Heart right ventricle (tissue), 16 donors: ENCODE results near the gene KL. TPM values are rescaled to one million over a fixed set of nuclear protein-coding genes. Genes with fewer than 3 reads are reported as not detected.
A peak's percentile ranks its signal among the peaks of the same experiment; 100 is the strongest.

Experiments
- ATAC-seq, 8 donors: fragments of 200-7000 bp; cut with Tn5 transposase; one replicate each; pipeline ENCODE4 v1.9.1; 2020; ENCODE audit warnings: mild to moderate bottlenecking in 8 of 8, moderate library complexity in 8 of 8, moderate number of reproducible peaks in 1 of 8
- DNase-seq, 2 donors: peaks; one replicate each; pipeline ENCODE4 v3.0.0-alpha.2; 2020
- H3K27ac ChIP-seq, 10 donors: fragments of 200-600 bp; sonication (generic) in 2 of 10; one replicate each; pipeline versions ENCODE4 v1.5.0 to v1.8.0; 2020 to 2022; ENCODE audit warnings: mild to moderate bottlenecking in 3 of 10
- H3K27me3 ChIP-seq, 7 donors: fragments of 200-600 bp; one replicate each; pipeline ENCODE4 v1.8.0; 2021 to 2022; ENCODE audit warnings: mild to moderate bottlenecking in 2 of 7
- H3K36me3 ChIP-seq, 9 donors: fragments of 200-600 bp; sonication (generic) in 1 of 9; one replicate each; pipeline versions ENCODE4 v1.5.0 to v1.8.0; 2020 to 2022; ENCODE audit warnings: mild to moderate bottlenecking in 2 of 9
- H3K4me1 ChIP-seq, 9 donors: fragments of 200-600 bp; sonication (generic) in 1 of 9; one replicate each; pipeline versions ENCODE4 v1.5.0 to v1.8.0; 2020 to 2022; ENCODE audit warnings: mild to moderate bottlenecking in 4 of 9
- H3K4me3 ChIP-seq, 10 donors: fragments of 200-600 bp; sonication (generic) in 2 of 10; one replicate each; pipeline versions ENCODE4 v1.5.0 to v1.8.0; 2020 to 2022; ENCODE audit warnings: mild to moderate bottlenecking in 7 of 10, moderate library complexity in 2 of 10
- H3K9me3 ChIP-seq, 11 donors: fragments of 200-600 bp in 10 of 11; sonication (generic) in 2 of 11; one replicate each; pipeline versions ENCODE4 v1.5.0 to v1.8.0; 2013 to 2022; ENCODE audit warnings: mild to moderate bottlenecking in 2 of 11, control low read depth in 1 of 11, moderate library complexity in 1 of 11
- CTCF ChIP-seq, 9 donors: fragments of 200-600 bp; sonication (generic) in 2 of 9; IDR thresholded peaks; one replicate each; pipeline versions ENCODE4 v1.5.0 to v1.8.0; 2021 to 2022; ENCODE audit warnings: antibody characterized with exemption in 9 of 9, mild to moderate bottlenecking in 5 of 9, moderate library complexity in 1 of 9
- WGBS, 2 donors: extraction: QIAGEN DNeasy Blood & Tissue Kit; methylation state at CpG; one replicate each; pipeline ENCODE4 v1.1.7; 2013; ENCODE audit warnings: inconsistent platforms in 1 of 2; 5-methylcytosine and 5-hydroxymethylcytosine counted together
- intact Hi-C, 10 donors: fragments of 100-400 bp; cut with DNase I; formaldehyde crosslinking; loops; one replicate each; pipeline versions ENCODE4 v1.11.1 to v1.14.2; 2022
- polyA plus RNA-seq, 2 donors: library from polyadenylated mRNA; stranded (reverse); fragments of 200-250 nt; gene quantifications; one replicate each; pipeline ENCODE4 v1.2.3, GENCODE V29; 2013
- total RNA-seq, 10 donors: library from RNA; stranded (reverse); fragmentation: NEBNext Ultra II Directional in 3 of 10; extraction: Animal tissue kit (Norgen Biotek cat#: 25700) in 3 of 10; gene quantifications; one replicate each; pipeline versions ENCODE4 v1.2.1 to v1.2.4, GENCODE V29; 2021 to 2023
- donor health status: Arrhythmogenic right ventricular cardiomyopathy.
- donor health status: ischemic (EF 13 %, LVEDD 7.1; RV severe dilation, severe dysfunction).
- donor health status: healthy with polysubstance abuse.
- donor health status: DM: no; HTN: yes; CAD: no.
- donor health status: DM: no; HTN: no; CAD: no.
- donor health status: ischemic (EF 25% LVEDD 6.9; RV normal size, moderate dysfunction).
- donor health status: ischemic (EF 25% LVEDD 5.7; RV mildly dilated, moderate dysfunction).
- donor health status: healthy.
- donor health status: DM: yes; HTN: yes; CAD: no.
- donor health status: Ischemic cardiomyopathy.
- donor health status: ischemic (EF 35%, LVEDD 5.7; RV mildly dilated, moderate dysfunction).
- donor health status: nonischemic (EF 11% LVEDD 7.7; RV severe dilation, severe dysfunction).
- donor health status: DM: yes; HTN: yes; CAD: no.
- donor health status: PGD.
- donor health status: ischemic (EF 29% LVEDD 5.4; RV normal size, mild dysfunction).
- donor health status: nonischemic (EF 23%, LVEDD 6.1; RV moderate dilation, normal function).

KL gene
- total and polyA plus RNA-seq, 12 donors, result 0.80 to 2.7 (median 1.3) TPM

GRCh38 chr13:32968793-32969192, 47.4 kb upstream of the KL start:
- no peak for TF ChIP-seq CTCF (IDR thresholded peaks at IDR 0.05)
- H3K27ac ChIP-seq, result peak overlapping the region in 9 of 10 donors; percentile 27 to 90 (median 79)
- no peaks in the 10 kb centered on the region for H3K27me3 ChIP-seq
- intact Hi-C loops, result loop anchor here in 1 of 10 donors (5.0 kb wide), 1 partner anchor 39 kb away; no protein-coding TSS in a partner anchor
- H3K4me1 ChIP-seq, result peaks cover 0 to 28% (median 18%) of the 10 kb centered on the region in 9 donors
- no peak overlapping the region for H3K4me3 ChIP-seq
- H3K36me3 ChIP-seq, result no peaks in the 10 kb centered on the region
- no peaks in the 10 kb centered on the region for H3K9me3 ChIP-seq
- WGBS, 2 donors, result 41 to 87% methylated on average over 3 of the region's 3 CpGs
- ATAC-seq (no peak), DNase-seq (no peak)

- H3K4me1 ChIP-seq, result peaks cover 0 to 28% (median 18%) of the 10 kb centered on the region in 9 donors
- DNase-seq (peak in 1 of 2 donors; percentile 29), ATAC-seq (peak in 7 of 8 donors; percentile 78 to 88 (median 84))
- H3K4me3 ChIP-seq, result peak overlapping the region in 7 of 10 donors; percentile 12 to 40 (median 33)
- no peaks in the 10 kb centered on the region for H3K9me3 ChIP-seq
- no peak for TF ChIP-seq CTCF (IDR thresholded peaks at IDR 0.05)
- H3K27ac ChIP-seq, result peak overlapping the region; percentile 27 to 90 (median 78)
- intact Hi-C loops, result loop anchor here in 1 of 10 donors (5.0 kb wide), 1 partner anchor 38 kb away; no protein-coding TSS in a partner anchor
- WGBS, 2 donors, result 41 to 44% methylated on average over 7 of the region's 7 CpGs
- no peaks in the 10 kb centered on the region for H3K36me3 ChIP-seq
- no peaks in the 10 kb centered on the region for H3K27me3 ChIP-seq
Observed at GRCh38 chr13:32969516-32969941, 46.7 kb upstream of the KL start.

DNA sequence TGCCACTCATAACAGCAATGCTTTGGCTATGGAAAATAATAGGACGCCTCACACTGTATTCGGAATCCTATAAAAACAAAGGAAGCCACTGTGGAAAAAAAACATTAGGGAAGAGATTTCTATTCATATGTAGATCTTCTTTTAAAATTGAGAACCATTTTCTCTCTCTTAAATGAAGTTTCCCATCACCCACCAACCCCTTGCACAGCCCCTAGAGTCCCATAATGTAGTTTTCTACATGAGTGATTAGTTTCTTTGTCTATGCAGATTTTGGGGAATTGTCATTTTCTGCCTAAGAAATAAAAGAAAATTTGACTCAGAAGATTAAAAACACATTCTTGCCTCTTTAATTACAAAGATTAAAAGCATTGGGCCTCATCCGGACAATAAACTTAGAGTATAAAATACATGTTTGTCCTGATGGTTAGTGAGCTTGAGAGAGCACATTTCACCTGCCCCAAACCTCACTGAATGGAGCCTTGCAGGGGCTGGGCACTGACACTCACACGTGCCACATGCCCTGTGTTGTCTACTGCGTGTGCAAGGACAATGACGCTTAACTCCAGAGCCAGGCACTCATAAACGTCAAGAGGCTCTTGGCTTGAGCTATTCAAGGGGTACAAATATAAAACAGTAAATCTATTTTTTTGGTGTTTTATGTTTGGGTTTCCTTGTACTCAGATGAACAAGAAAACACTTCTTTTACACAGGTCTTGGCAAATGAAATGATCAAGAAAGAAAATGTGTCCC, 40.0 kb upstream of the KL start:
- intact Hi-C loops, result no loop called here
- ATAC-seq (peak in 1 of 8 donors; percentile 35), DNase-seq (no peak)
- no peak overlapping the region for H3K4me3 ChIP-seq
- no peaks in the 10 kb centered on the region for H3K27me3 ChIP-seq
- 73 to 75% methylated on average over 7 of the region's 7 CpGs for WGBS, 2 donors
- no peaks in the 10 kb centered on the region for H3K36me3 ChIP-seq
- H3K27ac ChIP-seq, result no peak overlapping the region
- no peaks in the 10 kb centered on the region for H3K9me3 ChIP-seq
- H3K4me1 ChIP-seq, result peaks cover 0 to 6% (median 0%) of the 10 kb centered on the region in 9 donors
- TF ChIP-seq CTCF (IDR thresholded peaks at IDR 0.05), result no peak

DNA sequence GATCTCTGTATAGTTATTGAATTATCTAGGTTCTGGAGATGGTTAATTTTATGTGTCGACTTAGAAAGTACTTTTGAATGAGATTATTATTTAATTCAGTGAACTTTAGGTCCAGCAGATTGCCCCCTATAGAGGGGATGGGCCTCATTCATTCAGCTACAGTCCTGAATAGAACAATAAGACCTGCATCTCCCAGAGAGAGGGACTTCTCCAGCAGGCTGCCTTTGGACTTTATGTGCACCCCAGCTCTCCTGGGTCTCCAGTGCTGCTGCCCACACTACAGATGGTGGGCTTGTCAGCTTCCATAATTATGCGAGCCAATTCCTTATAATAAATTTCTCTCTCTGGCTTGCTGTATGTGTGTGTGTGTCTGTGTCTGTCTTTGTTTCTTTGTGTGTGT, 39.3 kb upstream of the KL start:
- no peak for TF ChIP-seq CTCF (IDR thresholded peaks at IDR 0.05)
- Histone ChIP-seq H3K4me3 (no peak overlapping the region), H3K27ac (no peak overlapping the region), H3K36me3 (no peaks in the 10 kb centered on the region), H3K27me3 (no peaks in the 10 kb centered on the region), H3K4me1 (peaks cover 0 to 6% (median 0%) of the 10 kb centered on the region in 9 donors), H3K9me3 (no peaks in the 10 kb centered on the region)
- ATAC-seq (no peak), DNase-seq (no peak)
- intact Hi-C loops, result no loop called here
- WGBS, 2 donors, result 70 to 71% methylated on average over 2 of the region's 2 CpGs
